ENCODE data around the gene USP4.
A peak's percentile ranks its signal among the peaks of the same experiment; 100 is the strongest.
"Not testable (repeated sequence)": the region's sequence is repeated elsewhere in the genome, so short reads cannot be mapped to it uniquely, and the experiment has no call there.

Gene USP4

DNA sequence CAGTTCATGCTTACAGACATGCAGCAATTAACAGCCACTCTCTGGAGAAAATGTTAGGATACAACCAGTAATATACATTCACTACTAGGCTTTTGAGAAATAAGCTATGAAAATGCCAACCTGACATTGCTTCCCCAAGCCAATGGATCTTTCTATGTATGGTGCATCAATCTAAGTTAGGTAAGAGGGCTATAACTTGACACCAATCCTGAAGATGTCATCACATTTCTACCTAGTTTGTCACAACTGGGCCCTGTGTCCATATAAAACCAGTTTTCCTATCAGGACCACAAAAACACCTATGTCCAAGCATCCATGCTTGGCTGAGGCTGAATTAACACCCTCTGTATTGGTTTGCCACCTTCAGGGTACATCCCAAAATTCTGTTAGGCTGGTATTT, 32.1 kb upstream of the USP4 start:
- no peak overlapping the region for H3K27ac ChIP-seq (ENCODE audit: low read depth in 2 of 2, low read length in 2 of 2)
- no peak overlapping the region for H3K4me3 ChIP-seq (ENCODE audit: low read length in 2 of 2)
- H3K36me3 ChIP-seq (ENCODE audit: control insufficient read depth in 2 of 2, insufficient read depth in 2 of 2, low read length in 2 of 2), result peaks cover 42 to 54% of the 10 kb centered on the region in 2 donors
- no peaks in the 10 kb centered on the region for H3K4me1 ChIP-seq (ENCODE audit: control insufficient read depth in 2 of 2, insufficient read depth in 2 of 2, low read length in 2 of 2)
- no peaks in the 10 kb centered on the region for H3K9me3 ChIP-seq (ENCODE audit: control insufficient read depth in 2 of 2, low read length in 2 of 2)
- no peak overlapping the region for H3K9ac ChIP-seq (ENCODE audit: low read depth in 1 of 2, low read length in 2 of 2)
- no peaks in the 10 kb centered on the region for H3K27me3 ChIP-seq (ENCODE audit: control insufficient read depth in 2 of 2, insufficient read depth in 2 of 2, low read length in 2 of 2)

DNA sequence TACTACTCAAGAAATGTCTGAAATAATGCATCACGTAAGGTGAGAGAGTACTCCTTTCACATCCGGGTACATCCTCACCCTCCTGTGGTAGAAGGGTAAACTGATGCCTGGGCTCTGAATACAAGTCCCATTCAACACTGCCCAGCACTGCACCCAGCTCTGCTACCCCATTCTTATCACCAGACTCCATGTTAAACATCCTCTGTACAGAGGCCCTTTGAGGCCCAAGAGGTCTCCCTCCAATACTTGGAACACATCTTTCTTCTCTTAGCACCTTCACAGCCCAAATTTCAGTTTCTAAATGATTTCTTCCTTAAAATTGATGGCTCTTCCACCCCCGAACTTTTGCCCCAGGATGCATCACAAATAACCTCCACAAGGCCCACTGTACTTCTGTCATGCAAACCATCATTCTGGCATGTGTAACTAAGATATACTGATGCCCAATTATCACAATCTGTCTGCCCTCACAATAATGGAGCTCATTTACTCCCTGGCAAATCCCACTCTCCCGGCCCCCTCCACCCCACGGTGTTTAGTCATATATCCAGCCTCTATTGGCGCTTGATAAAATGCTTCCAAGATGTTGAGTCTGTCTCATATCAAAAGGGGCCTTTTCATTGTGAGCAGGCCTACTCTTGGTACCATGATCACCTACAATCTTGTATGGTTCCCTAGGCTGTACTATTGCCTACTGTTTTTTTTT, 30.9 kb upstream of the USP4 start:
- no peaks in the 10 kb centered on the region for H3K4me1 ChIP-seq (ENCODE audit: control insufficient read depth in 2 of 2, insufficient read depth in 2 of 2, low read length in 2 of 2)
- no peak overlapping the region for H3K9ac ChIP-seq (ENCODE audit: low read depth in 1 of 2, low read length in 2 of 2)
- H3K36me3 ChIP-seq (ENCODE audit: control insufficient read depth in 2 of 2, insufficient read depth in 2 of 2, low read length in 2 of 2), result peaks cover 48 to 64% of the 10 kb centered on the region in 2 donors
- no peak overlapping the region for H3K4me3 ChIP-seq (ENCODE audit: low read length in 2 of 2)
- H3K27me3 ChIP-seq (ENCODE audit: control insufficient read depth in 2 of 2, insufficient read depth in 2 of 2, low read length in 2 of 2), result no peaks in the 10 kb centered on the region
- H3K9me3 ChIP-seq (ENCODE audit: control insufficient read depth in 2 of 2, low read length in 2 of 2), result no peaks in the 10 kb centered on the region
- no peak overlapping the region for H3K27ac ChIP-seq (ENCODE audit: low read depth in 2 of 2, low read length in 2 of 2)

DNA sequence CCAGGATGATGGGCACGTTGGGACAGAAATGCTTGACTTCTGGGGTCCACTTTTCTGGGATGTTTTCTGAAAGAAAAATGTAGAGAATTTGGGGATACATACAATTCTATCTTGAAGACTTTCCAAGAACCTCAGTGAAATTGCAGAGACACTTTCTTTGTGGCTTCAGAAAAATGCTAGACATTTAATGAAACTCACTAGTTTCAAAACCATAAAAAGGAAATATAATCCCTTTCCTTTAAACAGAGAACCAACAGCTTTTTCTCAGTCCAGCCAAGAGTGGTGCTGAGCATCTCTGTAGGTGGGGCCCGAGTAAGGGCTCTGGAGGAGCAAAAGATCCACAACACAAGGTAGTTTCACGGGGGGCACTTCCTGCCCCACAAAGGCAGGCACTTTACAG, 22.7 kb upstream of the USP4 start:
- Histone ChIP-seq H3K4me3 (ENCODE audit: low read length in 2 of 2) (no peak overlapping the region), H3K27ac (ENCODE audit: low read depth in 2 of 2, low read length in 2 of 2) (no peak overlapping the region), H3K9ac (ENCODE audit: low read depth in 1 of 2, low read length in 2 of 2) (no peak overlapping the region), H3K9me3 (ENCODE audit: control insufficient read depth in 2 of 2, low read length in 2 of 2) (no peaks in the 10 kb centered on the region), H3K27me3 (ENCODE audit: control insufficient read depth in 2 of 2, insufficient read depth in 2 of 2, low read length in 2 of 2) (no peaks in the 10 kb centered on the region), H3K36me3 (ENCODE audit: control insufficient read depth in 2 of 2, insufficient read depth in 2 of 2, low read length in 2 of 2) (peaks cover 35 to 47% of the 10 kb centered on the region in 2 donors), H3K4me1 (ENCODE audit: control insufficient read depth in 2 of 2, insufficient read depth in 2 of 2, low read length in 2 of 2) (peaks cover 14 to 16% of the 10 kb centered on the region in 2 donors)

GRCh38 chr3:49359623-49360022, 19.8 kb upstream of the USP4 start:
- no peak overlapping the region for H3K4me3 ChIP-seq (ENCODE audit: low read length in 2 of 2)
- H3K9me3 ChIP-seq (ENCODE audit: control insufficient read depth in 2 of 2, low read length in 2 of 2), result no peaks in the 10 kb centered on the region
- peaks cover 32 to 35% of the 10 kb centered on the region in 2 donors for H3K36me3 ChIP-seq (ENCODE audit: control insufficient read depth in 2 of 2, insufficient read depth in 2 of 2, low read length in 2 of 2)
- no peak overlapping the region for H3K27ac ChIP-seq (ENCODE audit: low read depth in 2 of 2, low read length in 2 of 2)
- no peaks in the 10 kb centered on the region for H3K27me3 ChIP-seq (ENCODE audit: control insufficient read depth in 2 of 2, insufficient read depth in 2 of 2, low read length in 2 of 2)
- no peak overlapping the region for H3K9ac ChIP-seq (ENCODE audit: low read depth in 1 of 2, low read length in 2 of 2)
- H3K4me1 ChIP-seq (ENCODE audit: control insufficient read depth in 2 of 2, insufficient read depth in 2 of 2, low read length in 2 of 2), result peaks cover 22 to 23% of the 10 kb centered on the region in 2 donors

DNA sequence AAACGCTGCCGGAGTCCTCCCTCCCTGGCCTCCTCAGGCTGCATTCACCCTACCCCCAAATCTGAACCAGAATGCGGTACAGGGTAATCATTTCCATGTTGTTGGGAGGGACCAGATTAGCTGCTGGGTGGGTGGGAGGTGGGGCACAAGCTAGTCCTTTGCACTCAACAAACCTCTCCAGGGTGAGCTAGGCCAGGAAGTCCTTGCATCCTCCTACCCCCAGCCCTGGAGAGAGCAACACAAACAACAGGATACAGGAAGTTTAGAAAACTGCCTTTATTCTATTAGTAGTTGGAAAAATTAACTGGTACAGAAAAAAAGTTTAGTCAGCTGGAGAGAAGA, 19.0 kb upstream of the USP4 start:
- Histone ChIP-seq H3K4me3 (ENCODE audit: low read length in 2 of 2) (peak overlapping the region; percentile 65 to 92), H3K9me3 (ENCODE audit: control insufficient read depth in 2 of 2, low read length in 2 of 2) (no peaks in the 10 kb centered on the region), H3K27me3 (ENCODE audit: control insufficient read depth in 2 of 2, insufficient read depth in 2 of 2, low read length in 2 of 2) (no peaks in the 10 kb centered on the region), H3K36me3 (ENCODE audit: control insufficient read depth in 2 of 2, insufficient read depth in 2 of 2, low read length in 2 of 2) (peaks cover 31 to 34% of the 10 kb centered on the region in 2 donors), H3K27ac (ENCODE audit: low read depth in 2 of 2, low read length in 2 of 2) (peak overlapping the region; percentile 86 to 91), H3K9ac (ENCODE audit: low read depth in 1 of 2, low read length in 2 of 2) (peak overlapping the region; percentile 68 to 84), H3K4me1 (ENCODE audit: control insufficient read depth in 2 of 2, insufficient read depth in 2 of 2, low read length in 2 of 2) (peaks cover 22 to 23% of the 10 kb centered on the region in 2 donors)

GRCh38 chr3:49358217-49358883, 18.5 kb upstream of the USP4 start, which contains the start of gene GPX1:
TSS of gene GPX1 (minus strand) at chr3:49358353. CDS start at chr3:49358278, 75 bp downstream.
- peaks cover 28 to 30% of the 10 kb centered on the region in 2 donors for H3K36me3 ChIP-seq (ENCODE audit: control insufficient read depth in 2 of 2, insufficient read depth in 2 of 2, low read length in 2 of 2)
- H3K4me3 ChIP-seq (ENCODE audit: low read length in 2 of 2), result peak within 1 kb of the TSS; percentile 65 to 92
- peaks cover 22 to 23% of the 10 kb centered on the region in 2 donors for H3K4me1 ChIP-seq (ENCODE audit: control insufficient read depth in 2 of 2, insufficient read depth in 2 of 2, low read length in 2 of 2)
- H3K27me3 ChIP-seq (ENCODE audit: control insufficient read depth in 2 of 2, insufficient read depth in 2 of 2, low read length in 2 of 2), result no peaks in the 10 kb centered on the region
- H3K9me3 ChIP-seq (ENCODE audit: control insufficient read depth in 2 of 2, low read length in 2 of 2), result no peaks in the 10 kb centered on the region
- peak within 1 kb of the TSS; percentile 86 to 91 for H3K27ac ChIP-seq (ENCODE audit: low read depth in 2 of 2, low read length in 2 of 2)
- H3K9ac ChIP-seq (ENCODE audit: low read depth in 1 of 2, low read length in 2 of 2), result peak within 1 kb of the TSS; percentile 80 to 84

- Histone ChIP-seq H3K4me3 (ENCODE audit: low read length in 2 of 2) (peak overlapping the region; percentile 65 to 92), H3K36me3 (ENCODE audit: control insufficient read depth in 2 of 2, insufficient read depth in 2 of 2, low read length in 2 of 2) (peaks cover 24 to 26% of the 10 kb centered on the region in 2 donors)
- H3K27me3 ChIP-seq (ENCODE audit: control insufficient read depth in 2 of 2, insufficient read depth in 2 of 2, low read length in 2 of 2), result not testable (repeated sequence)
These were observed 17.8 kb upstream of the USP4 start for GRCh38 chr3:49357443-49358216.

GRCh38 chr3:49357095-49357442, 17.2 kb upstream of the USP4 start:
- H3K36me3 ChIP-seq (ENCODE audit: control insufficient read depth in 2 of 2, insufficient read depth in 2 of 2, low read length in 2 of 2), result peaks cover 20 to 21% of the 10 kb centered on the region in 2 donors
- H3K27me3 ChIP-seq (ENCODE audit: control insufficient read depth in 2 of 2, insufficient read depth in 2 of 2, low read length in 2 of 2); H3K9me3 ChIP-seq (ENCODE audit: control insufficient read depth in 2 of 2, low read length in 2 of 2): not testable (repeated sequence)
- H3K27ac ChIP-seq (ENCODE audit: low read depth in 2 of 2, low read length in 2 of 2), result peak overlapping the region; percentile 86 to 91
- H3K9ac ChIP-seq (ENCODE audit: low read depth in 1 of 2, low read length in 2 of 2), result peak overlapping the region; percentile 80 to 84
- peaks cover 22 to 23% of the 10 kb centered on the region in 2 donors for H3K4me1 ChIP-seq (ENCODE audit: control insufficient read depth in 2 of 2, insufficient read depth in 2 of 2, low read length in 2 of 2)
- peak overlapping the region; percentile 65 to 92 for H3K4me3 ChIP-seq (ENCODE audit: low read length in 2 of 2)

More at GRCh38 chr3:49357443-49358216, 17.8 kb upstream of the USP4 start:
- H3K4me1 ChIP-seq (ENCODE audit: control insufficient read depth in 2 of 2, insufficient read depth in 2 of 2, low read length in 2 of 2), result peaks cover 22 to 23% of the 10 kb centered on the region in 2 donors
- not testable (repeated sequence) for H3K9me3 ChIP-seq (ENCODE audit: control insufficient read depth in 2 of 2, low read length in 2 of 2)
- H3K9ac ChIP-seq (ENCODE audit: low read depth in 1 of 2, low read length in 2 of 2), result peak overlapping the region; percentile 80 to 84
- H3K27ac ChIP-seq (ENCODE audit: low read depth in 2 of 2, low read length in 2 of 2), result peak overlapping the region; percentile 86 to 91

DNA sequence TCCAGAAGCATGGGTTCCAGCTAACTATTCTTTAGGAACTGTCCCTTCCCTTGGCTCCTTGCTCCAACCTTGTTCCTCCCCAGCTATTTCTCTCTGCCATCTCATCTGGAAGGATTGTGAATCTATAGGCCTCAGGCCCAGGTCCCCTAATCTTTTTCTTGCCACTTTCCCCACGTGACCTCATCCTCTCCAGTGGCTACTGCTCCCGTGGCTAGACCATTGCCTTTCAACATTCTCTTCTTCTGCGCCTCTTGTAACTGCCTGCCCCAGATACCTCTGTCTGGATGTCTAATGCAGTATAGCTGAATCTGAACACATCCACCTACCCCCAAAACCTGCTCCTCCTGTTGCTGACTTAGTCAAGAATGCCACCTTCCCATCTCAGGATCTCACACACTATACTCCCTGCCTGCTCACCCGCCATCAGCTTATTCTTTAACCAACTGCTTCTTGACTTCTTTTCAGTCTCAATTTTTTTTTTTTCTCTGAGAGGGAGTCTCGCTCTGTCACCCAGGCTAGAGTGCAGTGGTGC, 13.1 kb upstream of the USP4 start:
- H3K36me3 ChIP-seq (ENCODE audit: control insufficient read depth in 2 of 2, insufficient read depth in 2 of 2, low read length in 2 of 2), result peaks cover 2 to 6% of the 10 kb centered on the region in 2 donors
- peak overlapping the region; percentile 41 to 63 for H3K27ac ChIP-seq (ENCODE audit: low read depth in 2 of 2, low read length in 2 of 2)
- no peak overlapping the region for H3K4me3 ChIP-seq (ENCODE audit: low read length in 2 of 2)
- no peaks in the 10 kb centered on the region for H3K9me3 ChIP-seq (ENCODE audit: control insufficient read depth in 2 of 2, low read length in 2 of 2)
- no peaks in the 10 kb centered on the region for H3K27me3 ChIP-seq (ENCODE audit: control insufficient read depth in 2 of 2, insufficient read depth in 2 of 2, low read length in 2 of 2)
- H3K4me1 ChIP-seq (ENCODE audit: control insufficient read depth in 2 of 2, insufficient read depth in 2 of 2, low read length in 2 of 2), result peaks cover 9 to 11% of the 10 kb centered on the region in 2 donors
- no peak overlapping the region for H3K9ac ChIP-seq (ENCODE audit: low read depth in 1 of 2, low read length in 2 of 2)
